HEK293 (cell line): ENCODE data around the gene CD48.

Experiments used
- CTCF ChIP-seq: fragments of 450-650 bp; formaldehyde crosslinking; IDR thresholded peaks from 2 replicates; pipeline ENCODE4 v1.5.1; 2016; ENCODE audit warnings: missing biosample characterization, missing genetic modification characterization
- MZF1 ChIP-seq: fragments of 450-650 bp; formaldehyde crosslinking; IDR thresholded peaks from 2 replicates; pipeline ENCODE4 v1.5.1; 2017; ENCODE audit warnings: missing biosample characterization, missing genetic modification characterization, borderline replicate concordance
- ZBTB17 ChIP-seq: fragments of 450-650 bp; formaldehyde crosslinking; IDR thresholded peaks from 2 replicates; pipeline ENCODE4 v1.5.1; 2016; ENCODE audit warnings: missing biosample characterization, missing genetic modification characterization
- ZFP37 ChIP-seq: fragments of 450-650 bp; formaldehyde crosslinking; IDR thresholded peaks from 2 replicates; pipeline ENCODE4 v1.5.1; 2016; ENCODE audit warnings: missing biosample characterization, missing genetic modification characterization
- ZNF274 ChIP-seq, 2 experiments: fragments of 200-500 bp in 1 of 2; fragments of 450-650 bp in 1 of 2; sonication (Bioruptor generic) in 1 of 2; formaldehyde crosslinking in 1 of 2; IDR thresholded peaks; 2 replicates each; pipeline versions ENCODE4 v1.5.1 to v1.6.1; 2014 to 2016; ENCODE audit warnings: borderline replicate concordance in 1 of 2, inconsistent platforms in 1 of 2, low read length in 1 of 2, missing biosample characterization in 1 of 2, missing genetic modification characterization in 1 of 2
- ZNF558 ChIP-seq: fragments of 450-650 bp; formaldehyde crosslinking; IDR thresholded peaks from 2 replicates; pipeline ENCODE4 v1.5.1; 2016; ENCODE audit warnings: missing biosample characterization, missing genetic modification characterization

GRCh38 chr1:160708118-160708517, 3.5 kb downstream of the CD48 start:
- TF ChIP-seq ZNF558 (tag by site-specific recombination) (no peak), ZNF274 (IDR thresholded peaks at IDR 0.05; ENCODE audit: low read length) (no peak), ZNF274 (tag by site-specific recombination; IDR thresholded peaks at IDR 0.05; ENCODE audit: borderline replicate concordance) (no peak), CTCF (tag by site-specific recombination) (no peak), ZBTB17 (tag by site-specific recombination) (no peak), ZFP37 (tag by site-specific recombination) (no peak), MZF1 (tag by site-specific recombination) (no peak)
